Activated T-cell treated with anti-CD3 and anti-CD28 coated beads, Interleukin-2, amount 50 U/mL, for 48 hours (primary cell): ENCODE measurements around the gene LRRC36.
"Not testable (repeated sequence)": the region's sequence is repeated elsewhere in the genome, so short reads cannot be mapped to it uniquely, and the experiment has no call there.

Experiments
- DNase-seq, 2 experiments: peaks; one replicate each; pipeline ENCODE4 v3.0.0-alpha.2; 2020

LRRC36 gene

DNA sequence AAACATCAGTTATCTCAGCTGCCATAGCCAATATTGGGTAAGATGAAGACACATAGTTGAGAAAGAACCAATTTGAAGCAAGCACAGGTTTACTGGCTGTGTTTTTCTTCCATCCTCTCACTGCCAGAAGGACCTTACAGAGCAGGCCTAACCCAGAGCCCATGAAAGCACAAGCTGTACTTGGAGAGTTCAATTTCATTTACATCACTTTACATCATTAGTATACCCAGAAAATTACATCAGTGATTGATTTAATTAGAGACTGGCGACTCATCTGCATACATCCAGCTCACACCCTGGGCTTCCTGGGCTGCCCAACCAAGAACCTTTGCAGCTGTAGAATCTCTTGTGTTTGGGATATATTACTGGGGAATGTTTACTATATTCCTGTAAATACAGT lies 23.7 kb downstream of the LRRC36 start:
- no peak for DNase-seq

DNA sequence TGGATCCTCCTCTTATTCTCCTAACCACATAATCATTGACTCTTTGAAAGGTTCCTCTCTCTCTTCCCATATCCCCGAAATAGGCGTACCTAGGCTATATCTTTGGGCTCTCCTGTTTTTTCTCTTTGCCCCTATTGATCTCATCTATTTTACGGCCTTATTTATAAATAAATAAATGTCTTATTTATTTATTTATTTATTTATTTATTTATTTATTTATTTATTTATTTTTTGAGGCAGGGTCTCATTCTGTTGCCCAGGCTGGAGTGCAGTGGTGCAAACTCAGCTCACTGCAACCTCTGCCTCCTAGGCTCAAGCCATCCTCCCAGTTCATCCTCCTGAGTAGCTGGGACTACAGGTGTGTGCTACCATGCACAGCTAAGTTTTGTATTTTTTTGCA lies 25.8 kb downstream of the LRRC36 start:
- DNase-seq = not testable (repeated sequence)

DNA sequence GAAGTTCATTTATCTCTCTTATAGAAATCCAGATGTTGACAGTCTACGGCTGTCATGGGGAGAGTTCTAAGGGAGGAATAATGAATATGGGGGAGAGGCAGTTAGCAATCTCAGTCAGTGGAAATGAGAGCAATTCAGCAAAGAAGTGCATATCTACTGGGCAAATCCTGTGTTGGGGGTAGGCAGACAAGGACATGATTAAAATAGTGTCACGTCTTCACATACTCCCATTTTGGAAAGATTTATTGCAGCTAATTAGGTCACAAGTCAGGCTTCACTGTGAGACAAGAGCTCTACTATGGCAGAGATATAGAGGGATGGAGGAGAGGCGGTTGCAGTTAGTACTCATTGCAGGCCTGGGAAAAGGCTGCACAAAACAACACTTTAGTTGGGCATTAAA lies 29.8 kb downstream of the LRRC36 start:
- DNase-seq = no peak

DNA sequence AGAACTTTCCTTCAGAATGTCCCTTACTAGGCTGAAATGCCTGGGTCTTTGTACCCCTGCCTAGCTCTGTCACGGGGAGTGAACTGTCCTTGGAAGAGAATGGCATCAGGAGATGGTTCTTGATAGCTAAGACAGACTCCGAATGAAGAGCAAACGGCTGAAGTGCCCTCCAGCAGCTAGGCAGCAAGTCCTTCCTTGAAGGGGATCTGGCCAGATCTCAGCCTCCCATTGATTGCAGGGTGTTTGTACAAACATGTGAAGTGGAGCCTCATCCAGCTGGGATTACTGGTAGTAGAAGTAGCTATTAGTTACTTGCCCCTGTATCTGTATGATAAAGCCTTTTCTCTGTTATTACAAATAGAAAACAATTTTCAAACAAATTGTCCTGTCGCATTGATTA lies 30.9 kb downstream of the LRRC36 start:
- DNase-seq = no peak

DNA sequence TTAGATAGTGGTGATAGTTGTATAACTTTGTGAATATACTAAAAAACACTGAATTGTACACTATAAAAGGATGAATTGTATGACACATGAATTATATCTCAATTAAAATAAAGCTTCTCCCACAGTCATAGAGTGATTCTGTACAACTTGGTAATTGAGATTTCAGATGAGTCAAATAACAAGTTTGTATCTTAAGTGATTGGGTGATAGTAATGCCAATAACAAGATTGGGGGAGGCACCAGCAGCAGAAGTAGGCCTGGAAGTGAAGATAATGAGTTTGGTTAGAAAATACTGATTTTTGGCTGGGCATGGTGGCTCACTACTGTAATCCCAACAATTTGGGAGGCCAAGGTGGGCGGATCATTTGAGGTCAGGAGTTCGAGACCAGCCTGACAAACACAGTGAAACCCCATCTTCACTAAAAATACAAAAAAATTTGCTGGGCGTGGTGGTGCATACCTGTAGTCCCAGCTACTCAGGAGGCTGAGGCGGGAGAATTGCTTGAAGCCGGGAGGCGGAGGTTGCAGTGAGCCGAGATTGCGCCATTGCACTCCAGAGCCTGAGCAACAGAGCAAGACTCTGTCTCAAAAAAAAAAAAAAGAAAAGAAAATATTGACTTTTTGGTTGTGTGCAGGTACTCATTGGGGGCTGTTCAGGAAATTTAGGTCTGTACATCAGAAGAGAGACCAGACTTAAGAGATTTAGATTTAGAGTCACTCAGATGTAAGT lies 33.1 kb downstream of the LRRC36 start:
- DNase-seq = not testable (repeated sequence)

DNA sequence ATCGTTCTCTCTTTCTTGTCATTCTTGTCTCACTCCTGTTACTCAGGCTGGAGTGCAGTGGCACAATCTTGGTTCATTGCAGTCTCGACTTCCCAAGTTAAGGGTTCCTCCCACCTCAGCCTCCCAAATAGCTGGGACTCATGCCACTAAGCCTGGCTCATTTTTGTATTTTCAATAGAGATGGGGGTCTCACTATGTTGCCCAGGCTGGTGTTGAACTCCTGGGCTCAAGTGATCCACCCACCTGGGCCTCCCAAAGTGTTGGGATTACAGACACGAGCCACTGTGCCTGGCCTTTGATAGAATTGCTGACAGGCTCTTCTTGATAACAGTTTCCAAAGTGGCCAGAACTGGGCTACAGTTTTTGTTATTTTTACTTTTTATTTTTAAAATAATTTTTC lies 34.4 kb downstream of the LRRC36 start:
- no peak for DNase-seq

DNA sequence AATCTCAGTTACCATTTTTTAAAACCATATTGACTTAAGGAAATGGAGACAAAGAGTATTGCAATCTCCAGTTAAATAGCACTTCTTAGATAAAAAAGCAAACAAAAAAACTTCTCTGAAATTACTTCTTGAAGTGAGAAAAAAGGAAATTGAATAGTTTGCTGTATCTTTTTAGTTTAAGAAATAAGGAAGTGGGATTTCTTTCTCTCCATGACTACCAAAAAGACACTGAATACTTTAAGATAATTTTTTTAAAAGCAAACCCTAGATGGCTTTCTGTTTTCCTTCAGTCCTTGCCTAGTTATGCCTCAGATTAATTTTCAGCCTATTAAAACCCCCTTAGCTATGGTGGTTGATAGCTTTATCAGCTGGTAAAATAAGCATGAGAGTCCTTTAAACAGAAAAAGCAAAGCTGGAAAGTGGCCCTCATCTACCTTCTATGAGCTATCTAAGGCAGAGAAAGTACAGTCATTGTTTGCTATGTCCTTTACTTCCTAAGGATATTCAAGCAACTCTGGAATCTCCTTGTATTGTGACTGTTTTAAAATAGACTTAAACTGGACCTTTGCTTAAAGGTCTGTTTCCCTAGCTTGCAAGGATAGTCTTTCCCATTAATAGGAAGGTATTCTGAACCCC lies 38.1 kb downstream of the LRRC36 start:
- no peak for DNase-seq

DNA sequence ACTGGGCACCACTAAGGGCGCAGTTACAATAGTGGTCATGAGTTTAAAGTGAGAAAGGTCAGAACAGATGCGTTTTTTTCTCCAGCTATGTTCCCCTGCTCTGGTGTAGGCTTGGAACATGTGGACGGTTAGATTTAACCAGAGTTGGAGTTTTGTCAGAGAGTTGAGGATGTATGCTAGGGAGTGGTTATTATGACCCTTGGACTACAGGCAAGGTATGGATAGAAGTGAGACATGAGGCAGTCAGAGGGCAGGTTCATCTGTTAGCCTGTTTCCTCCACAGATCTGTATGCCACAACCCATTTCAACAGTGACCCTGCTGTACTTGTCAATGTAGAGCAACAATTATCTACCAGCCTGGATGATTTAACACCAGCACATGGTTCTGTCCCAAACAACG lies 44.0 kb downstream of the LRRC36 start:
- DNase-seq = no peak

DNA sequence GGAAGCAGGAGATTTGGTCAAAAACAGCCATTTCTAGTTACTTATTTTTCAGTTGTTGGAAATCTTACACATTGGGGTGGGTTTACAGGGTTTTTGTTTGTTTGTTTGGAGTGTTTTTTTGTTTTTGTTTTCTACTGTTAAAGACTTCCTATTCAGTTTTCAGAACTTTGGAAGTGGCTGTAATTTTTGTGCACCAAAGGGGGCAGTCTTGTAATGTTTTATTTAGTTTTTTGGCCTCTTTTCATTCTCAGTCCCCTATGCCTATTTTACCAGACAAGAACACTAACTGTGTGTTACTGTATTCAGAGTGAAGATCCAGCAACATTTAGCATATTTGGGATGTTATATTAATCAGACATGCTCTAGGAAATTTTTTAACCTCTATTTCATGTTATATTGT lies 46.0 kb downstream of the LRRC36 start:
- no peak for DNase-seq

DNA sequence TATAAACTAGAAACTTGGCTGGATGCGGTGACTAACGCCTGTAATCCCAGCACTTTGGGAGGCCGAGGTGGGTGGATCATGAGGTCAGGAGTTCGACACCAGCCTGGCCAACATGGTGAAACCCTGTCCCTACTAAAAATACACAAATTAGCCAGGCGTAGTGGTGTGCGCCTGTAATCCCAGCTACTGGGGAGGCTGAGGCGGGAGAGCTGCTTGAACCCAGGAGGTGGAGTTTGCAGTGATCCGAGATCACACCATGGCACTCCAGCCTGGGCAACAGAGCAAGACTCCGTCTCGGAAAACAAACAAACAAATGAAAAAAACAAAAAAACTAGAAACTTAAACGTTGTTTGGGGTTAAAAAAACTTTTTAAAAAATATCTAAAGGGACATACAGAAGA lies 49.4 kb downstream of the LRRC36 start:
- not testable (repeated sequence) for DNase-seq

DNA sequence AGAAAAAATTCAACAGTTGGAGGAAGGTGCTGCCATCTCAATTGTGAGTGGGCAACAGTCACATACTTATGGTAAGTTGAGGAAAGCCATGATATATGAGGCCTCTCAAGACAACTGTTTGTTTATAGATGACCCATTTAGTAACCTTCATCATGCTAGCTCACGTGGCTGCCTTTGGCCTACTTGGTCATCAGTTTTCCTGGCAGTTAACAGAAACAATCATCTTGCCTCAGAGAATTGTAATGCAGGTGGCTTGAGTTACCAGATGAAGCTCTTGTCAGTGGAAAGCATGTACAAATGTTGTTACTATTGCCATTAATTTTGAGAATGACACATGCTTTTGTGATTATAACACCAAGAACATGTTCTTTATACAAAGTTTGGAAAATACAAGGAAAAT lies 52.0 kb downstream of the LRRC36 start:
- no peak for DNase-seq

DNA sequence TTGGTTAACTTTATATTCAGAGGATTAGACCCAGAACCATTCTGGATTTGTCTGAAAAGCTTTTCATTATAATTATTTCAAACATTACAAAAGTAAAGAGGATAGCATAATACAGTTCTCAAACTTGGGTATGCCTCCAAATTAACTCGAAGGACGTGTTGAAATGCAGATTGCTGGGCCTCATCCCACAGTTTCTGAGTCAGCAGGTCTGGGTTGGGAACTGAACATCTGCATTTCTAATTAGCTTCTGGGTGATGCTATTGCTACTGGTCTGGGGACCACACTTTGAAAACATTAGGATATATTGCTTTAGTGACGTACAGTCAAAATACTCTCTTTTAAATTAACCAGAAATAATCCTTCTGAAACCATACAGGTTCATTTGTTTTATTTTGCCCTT lies 56.7 kb downstream of the LRRC36 start:
- no peak for DNase-seq

DNA sequence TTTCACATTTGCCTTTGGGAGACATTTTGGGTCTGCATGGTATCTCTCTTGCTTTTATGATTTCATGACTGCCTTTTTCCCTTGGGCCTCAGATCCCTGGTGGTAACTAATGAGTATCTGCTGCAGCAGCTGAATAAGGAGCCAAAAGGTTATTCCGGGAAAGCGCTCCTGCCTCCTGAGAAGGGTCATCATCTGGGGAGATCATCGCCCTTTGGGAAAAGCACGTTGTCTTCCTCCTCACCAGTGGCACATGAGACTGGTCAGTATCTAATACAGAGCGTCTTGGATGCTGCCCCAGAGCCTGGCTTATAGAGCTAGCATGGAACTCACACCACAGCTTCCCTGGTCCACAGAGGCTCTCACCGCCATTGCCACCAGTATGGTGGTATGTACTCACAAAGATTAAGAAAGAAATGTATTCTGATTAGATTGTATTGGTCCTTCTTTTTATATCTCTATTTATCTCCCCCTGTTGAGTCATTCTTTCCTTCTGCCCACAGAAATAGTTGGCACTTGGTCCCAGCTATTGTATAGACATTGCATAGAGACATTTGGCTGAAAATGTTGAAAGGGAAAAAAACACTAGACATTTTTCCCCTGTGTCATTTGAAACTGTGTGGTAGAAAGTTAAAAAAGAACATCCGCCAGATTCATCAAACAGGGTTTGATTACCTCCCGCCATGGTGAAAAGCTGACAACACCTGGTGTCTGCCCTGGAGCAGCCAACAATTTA lies 58.3 kb downstream of the LRRC36 start:
- no peak for DNase-seq

DNA sequence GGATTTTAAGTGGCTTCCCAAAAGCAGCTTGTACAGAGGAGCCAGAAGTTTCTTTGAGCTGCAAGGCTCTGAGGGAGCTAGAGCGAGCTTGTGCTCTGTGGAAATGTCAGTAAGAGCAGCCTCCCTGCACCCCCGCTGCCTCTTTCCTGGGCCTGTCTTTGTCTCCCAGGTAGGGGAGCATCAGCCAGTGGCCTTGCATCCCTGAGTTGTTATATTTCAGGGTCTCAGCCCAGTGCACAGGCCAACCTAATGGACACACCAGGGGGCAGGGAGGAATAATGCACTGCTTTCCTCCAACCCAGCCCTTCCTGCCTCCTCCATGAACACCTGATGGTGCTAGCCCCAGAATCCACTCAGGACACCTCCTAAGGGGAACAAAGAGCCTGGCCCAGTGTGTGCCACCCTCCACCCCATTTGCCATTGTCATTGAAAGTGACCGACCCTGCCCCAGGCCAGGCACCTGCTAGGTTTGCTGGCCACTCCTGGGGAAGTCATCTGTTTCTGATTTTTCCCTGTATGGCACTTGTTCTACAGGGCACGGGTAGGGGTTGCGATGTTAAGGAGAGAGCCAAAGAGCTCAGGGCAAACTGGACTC lies 60.3 kb downstream of the LRRC36 start:
- no peak for DNase-seq

DNA sequence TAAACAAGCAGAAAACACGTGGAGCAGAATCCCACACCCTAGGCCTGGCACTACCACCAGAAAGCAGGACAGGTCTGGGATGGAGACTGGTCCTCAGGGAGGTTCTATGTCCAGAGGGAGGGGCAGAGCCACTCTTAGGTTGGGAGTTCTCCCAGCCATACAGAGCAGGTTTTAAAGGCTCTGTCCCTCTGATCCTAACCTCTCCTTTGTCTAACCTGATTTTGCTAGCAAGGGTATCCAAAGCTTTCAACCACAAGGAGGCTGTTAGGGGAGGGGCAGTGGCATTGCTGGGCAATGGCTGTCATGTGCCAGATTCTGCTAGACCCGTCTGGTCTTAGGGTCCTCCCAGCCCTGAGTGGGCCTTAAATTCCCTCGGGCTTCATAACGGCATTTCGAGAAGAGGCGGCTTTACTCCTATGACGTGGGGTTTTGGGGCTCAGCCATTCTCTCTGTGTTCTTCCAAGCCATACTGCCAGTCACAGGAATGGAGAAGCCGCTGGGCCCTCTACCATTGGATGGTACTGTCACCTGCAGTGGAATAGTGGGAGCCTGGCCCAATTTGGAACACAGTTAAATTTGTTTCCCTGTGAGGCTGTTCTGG lies 61.0 kb downstream of the LRRC36 start:
- DNase-seq = no peak

DNA sequence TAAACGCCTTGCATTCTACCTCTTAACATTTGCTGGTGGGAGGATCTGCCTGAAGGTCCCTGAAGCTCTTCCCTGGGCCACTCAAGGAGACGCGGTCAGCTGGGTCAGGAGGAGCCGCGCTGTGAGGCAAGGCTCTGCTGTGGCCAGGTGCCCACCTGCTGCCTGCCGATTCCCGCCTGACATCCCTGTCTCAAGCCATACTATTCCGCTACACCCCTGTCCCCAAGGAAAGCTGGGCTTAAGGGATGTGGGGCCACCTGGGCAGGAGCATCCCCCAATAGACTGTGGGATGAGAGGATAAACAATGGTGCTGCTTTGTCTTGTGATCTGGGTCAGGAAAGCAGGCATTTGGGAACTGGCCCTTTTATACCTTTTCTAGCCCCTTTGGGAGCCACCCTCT lies 61.6 kb downstream of the LRRC36 start:
- DNase-seq = no peak

DNA sequence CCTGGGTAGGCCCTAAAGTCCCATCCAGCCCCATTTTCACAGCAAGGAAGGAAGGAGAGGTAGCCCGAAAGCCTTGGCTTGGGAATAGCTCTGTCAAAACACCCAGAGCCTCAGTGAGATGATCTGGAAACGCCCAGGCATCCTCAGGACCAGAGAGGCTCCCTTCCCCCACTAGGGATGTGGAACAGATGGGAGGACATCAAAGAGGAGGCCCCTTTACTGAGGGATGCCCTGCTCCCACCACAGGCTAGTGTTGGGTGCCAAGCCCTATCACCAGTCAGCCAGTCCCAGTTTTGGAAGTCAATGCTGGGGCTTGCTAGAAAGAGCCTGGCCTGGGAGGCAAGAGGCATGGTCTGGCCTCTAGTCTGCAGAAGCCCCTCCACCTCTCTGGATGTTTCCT lies 62.0 kb downstream of the LRRC36 start:
- DNase-seq = no peak

DNA sequence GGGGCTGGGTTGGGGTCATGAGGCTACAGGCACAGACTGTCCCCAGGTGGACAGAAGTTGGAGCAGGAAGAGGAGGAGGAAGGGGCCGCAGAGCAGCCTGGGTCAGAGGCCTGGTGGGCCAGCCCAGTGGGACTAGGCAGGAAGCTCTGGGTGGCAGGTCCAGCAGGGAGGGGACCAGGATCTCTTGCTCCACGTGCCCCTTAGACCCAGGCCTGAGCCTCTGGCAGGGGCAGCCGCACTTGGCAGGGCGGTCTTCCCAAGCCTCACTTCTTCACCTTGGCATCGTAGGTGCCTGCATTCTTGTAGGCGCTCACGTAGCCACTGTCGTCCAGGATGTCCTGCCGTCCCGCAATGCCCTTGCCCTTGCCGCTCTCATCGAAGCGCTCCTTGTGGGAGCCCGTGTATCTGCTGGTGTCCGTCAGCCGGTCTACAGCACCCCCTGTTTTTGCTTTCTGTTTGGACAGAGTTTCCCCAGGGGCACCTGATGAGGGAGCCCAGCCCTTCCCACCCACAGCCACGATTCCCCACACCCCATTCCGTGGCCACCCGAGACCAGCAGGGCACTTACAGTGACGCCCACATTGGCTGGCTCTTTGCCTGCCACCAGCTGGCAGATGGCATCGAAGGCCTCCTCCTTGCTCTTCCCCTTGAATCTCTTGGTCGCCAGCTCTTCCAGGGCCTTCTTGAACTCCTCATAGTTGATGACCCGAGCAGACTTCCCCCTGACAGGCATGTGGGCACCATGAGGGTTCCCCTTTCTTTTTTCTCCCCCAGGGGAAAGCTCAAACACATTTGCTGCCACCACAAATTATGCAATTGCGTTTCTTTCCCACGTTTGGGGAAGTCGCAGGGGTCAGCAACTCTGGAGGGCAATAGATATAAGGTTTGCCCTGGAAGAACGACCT lies 63.5 kb downstream of the LRRC36 start:
- no peak for DNase-seq

DNA sequence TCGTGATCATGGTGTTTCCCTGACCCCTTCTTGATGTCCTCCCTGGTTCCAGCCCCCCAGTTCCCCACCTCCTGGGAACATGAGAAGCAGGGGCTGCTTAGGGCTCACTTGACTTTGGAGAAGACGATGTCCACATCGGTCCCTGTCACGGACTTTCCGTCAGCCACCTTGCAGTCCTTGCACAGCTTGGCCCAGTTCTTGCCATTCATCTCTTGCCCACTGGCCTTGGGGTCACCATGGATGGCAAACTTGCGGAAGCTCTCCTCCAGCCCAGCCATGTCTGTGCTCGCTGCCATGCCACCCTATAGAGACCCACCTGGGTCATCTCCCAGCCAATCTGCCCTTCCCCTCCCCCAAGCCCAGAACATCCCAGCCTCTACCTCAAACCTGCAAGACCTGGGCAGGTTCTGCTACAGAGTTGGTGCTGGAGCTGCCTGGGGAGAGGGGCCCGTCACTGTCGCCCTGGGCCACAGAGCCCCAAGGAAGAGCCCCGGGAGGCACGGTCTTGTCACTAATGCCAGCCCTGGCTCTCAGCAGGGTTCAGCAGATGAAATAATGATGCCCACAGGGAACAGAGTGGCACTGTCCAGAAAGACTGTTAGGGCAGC lies 64.3 kb downstream of the LRRC36 start:
- DNase-seq = no peak

DNA sequence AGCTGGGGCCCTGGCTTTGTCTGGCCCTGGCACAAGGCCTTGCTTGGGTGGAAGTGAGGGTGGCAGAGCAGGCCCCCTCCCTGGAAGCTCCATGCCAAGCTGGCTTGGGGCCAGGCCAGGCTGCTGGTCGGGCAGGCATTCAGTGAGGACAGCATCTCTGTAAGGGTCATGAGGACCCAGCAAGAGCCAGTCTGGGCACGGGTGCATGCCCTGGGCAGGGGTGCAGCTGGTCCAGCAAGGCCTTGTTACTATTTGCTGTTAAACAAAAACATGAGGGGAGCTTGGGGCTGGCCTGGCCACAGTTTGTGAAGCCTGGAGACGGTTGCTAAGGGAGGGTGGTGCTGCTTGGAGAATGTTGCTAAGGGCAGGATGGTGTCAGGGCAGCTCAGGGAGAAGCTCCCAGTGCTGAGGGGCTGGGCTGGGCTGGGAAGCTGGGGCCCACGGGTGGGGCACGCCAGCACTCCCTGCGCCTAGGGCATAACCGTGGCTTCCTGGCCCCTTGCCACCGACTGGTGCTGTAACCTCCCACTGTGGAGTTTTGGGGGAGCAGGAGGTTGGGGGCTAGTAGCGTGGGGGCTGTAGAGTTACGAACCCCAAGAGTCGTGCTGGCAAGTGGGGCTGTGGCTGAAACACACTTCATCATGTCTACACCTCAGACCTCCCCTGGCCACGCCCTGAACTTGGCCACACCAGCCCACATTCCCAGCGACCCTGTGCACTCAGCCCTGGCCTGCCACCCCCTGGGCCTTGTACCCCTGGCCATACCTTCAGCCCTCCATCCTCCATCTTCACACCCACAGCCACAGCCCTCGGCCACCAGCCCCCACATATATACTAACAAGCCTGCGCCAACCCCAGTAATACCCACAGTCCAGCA lies 65.0 kb downstream of the LRRC36 start:
- no peak for DNase-seq
